COLO668 (cell line): ENCODE results near the gene ORC2.
"Not testable (repeated sequence)": the region's sequence is repeated elsewhere in the genome, so short reads cannot be mapped to it uniquely, and the experiment has no call there.

Source experiments
- DNase-seq: peaks from one replicate; lab custom pipeline; 2025; ENCODE audit not compliant: unreplicated experiment; lab: John Stamatoyannopoulos, UW

The ORC2 gene

DNA sequence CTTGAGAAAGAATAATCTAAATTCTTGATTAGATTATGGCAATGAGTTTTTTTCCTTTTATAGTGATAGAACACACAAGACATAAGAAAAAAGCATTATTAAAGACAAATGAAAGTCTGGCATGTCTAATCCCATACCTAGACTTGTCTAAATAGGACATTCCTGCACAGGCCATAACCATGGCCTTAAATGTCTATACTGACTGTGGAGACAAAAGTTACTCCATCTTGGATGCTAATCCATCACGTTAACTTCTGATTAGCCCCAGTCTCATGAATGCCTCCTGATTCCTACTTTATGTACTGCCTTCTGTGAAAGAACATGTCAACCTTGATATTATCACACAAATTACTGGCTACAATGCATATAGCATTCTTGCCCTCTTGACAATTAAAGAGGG is 23.6 kb downstream of the ORC2 start:
- DNase-seq = no peak

DNA sequence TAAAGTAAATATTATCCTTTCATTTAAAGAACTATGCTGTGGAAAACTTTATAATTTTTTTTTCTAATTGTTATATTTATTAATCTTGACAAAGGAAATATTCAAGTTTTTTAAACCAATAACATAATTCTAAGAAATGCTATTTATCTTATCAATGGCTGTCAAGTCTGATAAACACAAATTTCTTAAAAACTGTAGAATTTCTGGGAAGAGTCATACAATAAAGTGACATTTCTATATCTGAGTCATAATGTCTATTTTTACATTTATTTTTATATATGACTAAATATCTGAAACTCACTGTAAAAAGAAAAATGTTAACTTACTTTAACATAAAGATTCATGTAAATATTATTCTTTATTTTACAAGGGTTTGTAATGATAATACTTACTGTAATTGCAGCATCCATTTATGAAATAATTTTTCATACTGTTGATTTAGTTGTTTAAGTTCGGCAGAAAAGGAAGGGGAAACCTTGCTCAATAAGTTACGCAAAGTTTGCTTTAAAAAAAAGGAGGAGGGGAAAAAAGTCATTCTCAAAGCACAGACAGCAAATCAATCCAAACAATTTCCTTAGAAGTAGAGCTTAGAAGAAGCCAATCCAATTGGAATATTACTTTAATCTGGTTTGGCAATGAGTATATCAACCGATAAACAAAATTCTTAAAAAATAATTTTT is 32.4 kb downstream of the ORC2 start:
- DNase-seq = no peak

DNA sequence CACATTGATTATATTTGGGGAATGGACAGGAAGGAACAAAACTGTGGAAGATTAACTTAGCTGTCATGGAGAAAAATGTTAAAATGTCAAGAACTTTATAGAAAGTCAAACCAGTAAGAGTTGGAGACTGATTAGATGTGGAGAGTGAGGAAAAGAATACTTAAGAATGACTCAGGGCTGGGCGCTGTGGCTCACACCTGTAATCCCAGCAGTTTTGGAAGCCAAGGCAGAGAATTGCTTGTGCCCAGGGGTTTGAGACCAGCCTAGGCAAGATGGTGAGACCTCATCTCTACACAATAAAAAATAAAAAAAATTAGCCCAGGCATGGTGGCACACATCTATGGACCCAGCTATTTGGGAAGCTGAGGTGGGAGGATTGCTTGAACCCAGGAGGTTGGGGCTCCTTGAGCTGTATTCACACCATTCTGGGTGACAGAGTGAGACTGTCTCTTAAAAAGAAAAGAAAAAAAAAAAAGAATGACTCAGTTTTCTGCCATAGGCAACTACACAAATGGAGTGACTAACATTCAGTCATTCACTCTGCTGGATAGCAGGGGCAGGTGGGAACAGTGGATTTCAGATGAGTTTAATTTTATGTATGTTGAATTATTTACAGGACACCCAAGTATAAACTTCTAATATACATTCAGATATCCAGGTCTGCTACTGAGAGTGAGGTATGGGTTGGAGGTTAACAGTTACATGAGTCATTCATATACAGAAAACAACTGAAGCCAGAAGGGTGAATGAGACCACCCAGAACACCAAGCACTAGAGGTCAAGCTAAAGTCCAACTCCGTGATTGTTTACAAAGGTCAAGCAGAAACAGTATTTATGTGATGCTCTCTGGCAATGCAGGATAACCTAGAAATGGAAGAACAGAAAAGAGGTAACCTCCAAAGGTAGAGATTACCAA is 33.9 kb downstream of the ORC2 start:
- DNase-seq = no peak

DNA sequence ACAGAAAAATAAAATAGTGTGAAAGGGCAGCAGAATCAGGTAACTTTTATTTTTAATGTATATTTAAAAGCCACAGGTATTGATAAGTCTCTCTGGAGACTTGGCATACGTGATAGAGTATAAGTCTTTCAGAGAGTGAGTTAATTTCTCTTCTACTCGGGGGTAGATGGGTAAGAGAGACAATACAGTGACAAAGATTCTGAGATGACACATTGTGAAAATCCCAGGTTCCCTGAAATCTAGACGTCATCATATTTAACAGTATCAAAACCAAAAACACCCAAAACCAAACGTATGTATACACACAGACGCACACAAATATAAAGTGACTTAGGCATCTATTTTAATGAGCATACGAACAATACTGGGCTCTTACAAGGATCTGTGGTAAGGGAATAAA is 41.0 kb downstream of the ORC2 start:
- DNase-seq = no peak

DNA sequence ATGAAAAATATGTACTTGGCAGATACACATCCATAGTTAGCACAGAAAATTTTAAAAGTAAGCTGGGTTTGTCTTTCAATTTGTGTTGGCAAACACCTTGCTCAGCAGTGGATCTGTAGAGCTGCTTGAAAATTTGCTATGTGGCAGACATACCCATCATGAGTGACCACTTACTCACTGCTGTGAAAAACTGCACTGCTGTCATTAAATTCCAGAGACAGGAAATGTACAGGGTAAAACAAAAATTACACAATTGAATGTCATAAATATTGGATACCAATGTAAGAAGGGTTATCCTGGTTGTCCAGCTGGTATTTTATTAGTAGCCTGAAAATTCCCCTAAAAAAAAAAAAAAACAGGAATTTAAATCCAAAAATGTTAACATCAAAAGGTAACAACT is 49.8 kb downstream of the ORC2 start:
- no peak for DNase-seq

DNA sequence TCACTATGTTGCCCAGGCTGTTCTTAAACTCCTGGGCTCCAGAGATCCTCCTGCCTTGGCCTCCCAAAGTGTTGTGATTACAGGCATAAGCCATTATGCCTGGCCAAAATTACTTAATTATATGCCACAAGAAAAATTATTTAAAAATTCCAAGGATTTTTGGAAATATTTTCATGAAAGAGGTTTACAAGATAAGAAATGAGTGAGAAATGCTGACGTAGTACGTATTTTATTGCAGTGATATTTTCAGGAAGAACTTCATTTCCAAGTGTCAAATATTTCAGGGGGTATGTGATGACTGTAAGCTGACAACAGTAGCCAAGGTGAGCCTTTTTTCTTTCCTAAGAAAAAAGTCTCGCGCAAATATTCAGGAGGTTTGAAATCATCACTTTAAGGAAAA is 53.5 kb downstream of the ORC2 start:
- no peak for DNase-seq

DNA sequence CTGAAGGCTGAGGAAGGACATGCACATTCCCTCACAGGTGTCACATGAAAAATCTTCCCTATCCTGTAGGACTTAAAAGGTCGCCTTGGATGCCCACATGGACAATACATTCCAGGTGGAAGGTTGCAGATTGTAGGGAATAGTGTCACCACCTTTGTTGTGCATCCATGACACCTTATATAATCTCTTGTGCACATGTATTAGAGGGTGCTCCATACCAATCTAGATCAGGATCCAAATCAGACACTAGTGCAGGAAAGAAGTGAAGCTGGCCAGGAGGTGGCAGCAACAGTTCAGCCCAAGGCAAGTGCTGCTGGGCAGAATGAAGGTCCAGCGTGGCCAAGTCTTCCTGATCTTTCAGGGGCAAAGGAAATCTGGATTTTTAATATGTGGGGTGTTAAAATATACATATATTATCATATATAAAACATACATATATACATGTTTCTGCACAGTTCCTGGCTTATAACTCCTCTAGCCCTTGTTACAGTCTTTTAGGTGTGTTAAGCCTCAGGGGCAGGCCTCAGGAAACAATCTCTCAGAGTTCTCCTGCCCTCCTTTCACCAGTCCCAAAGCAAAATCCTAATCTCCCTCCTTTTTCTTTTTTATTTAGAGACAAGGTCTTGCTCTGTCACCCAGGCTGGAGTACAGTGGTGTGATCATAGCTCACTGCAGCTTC is 57.7 kb downstream of the ORC2 start:
- peak; percentile 51 for DNase-seq

DNA sequence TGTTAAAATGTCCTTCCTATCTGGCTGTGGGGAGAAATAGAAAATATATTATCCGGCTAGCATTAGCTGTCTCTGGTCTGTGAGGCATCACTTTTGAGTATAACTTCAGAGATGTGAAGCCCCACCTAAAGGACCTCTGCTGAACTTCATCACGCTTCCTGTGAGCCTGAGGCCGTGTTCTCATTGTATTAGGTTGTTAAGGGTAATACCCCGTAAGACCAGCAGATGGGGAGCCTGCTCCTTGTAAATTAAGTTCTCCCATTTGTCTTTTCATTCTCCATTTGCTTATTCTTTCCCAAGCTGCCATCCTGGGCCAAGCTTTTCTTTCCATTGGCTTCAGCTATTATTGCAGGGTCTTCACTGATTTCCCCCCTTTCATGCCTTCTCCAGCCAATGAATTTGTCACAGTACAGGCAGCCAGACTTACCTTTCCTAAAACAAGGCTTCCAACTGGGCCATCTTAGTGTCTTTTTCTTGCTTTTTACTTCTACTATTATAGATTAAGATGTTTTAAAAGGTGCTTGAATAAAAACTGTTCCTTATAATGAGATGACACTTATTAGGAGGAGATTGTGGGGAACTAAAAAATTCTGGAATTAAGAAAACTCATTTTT is 61.9 kb downstream of the ORC2 start:
- DNase-seq = peak; percentile 64

DNA sequence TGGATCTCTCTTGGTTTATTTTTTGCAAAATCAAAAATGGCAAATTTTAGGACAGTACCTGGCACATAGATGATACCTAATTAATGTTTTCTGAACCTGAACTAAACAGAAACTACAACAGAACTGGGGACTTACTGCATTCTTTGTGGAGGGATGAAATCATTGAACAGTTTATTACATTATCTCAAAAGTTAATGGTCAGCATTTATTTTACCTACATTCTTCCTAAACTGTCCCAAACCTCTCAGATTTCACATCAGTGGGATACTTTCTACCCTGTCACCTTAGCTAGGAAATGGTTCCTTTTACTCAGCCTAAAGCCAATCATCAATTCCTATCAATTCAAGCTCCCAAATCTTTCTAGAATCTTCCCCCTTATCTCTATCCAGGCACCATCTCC is 64.0 kb downstream of the ORC2 start:
- no peak for DNase-seq

DNA sequence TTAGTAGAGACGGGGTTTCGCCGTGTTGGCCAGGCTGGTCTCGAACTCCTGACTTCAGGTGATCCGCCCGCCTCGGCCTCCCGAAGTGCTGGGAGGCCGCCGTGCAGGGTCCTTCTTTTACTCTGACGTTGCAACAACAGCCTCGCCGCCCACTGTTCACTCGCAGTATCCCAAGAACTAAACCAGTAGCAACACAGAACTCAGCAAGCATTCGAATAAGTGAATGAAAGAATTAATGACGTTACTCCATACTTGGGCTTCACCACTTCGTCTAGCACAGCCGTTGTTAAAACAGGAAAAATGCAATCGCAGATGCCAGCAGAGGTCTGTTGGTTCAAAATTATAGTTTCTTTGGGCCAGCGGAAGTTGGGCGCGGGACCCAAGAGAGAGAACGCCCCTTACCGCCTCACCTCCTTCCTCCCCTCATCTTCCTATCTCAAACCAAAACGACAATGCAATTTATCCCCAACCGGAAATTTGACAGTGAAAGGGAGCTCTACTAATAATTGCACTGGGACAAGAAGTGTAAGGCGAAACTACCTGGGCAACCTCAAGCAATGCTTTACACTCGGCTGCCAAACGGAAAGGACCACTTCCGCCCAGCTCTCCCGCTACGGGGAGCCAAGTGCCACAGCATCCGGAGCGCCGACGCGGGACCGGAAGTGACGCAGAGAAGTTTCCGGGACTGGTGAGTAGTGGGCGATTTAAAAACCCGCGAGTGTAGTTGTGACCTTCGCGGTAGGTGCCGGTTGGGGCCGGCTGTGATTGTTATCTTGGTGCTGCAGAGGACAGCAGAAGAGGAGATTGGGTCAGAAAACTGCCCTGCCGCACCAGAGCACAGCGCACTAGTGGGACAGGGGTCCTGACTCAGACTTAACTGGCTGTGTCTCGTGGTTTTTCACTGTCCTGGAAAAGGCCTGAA is 74.5 kb downstream of the ORC2 start, which contains the start of the genes NIF3L1 and PPIL3:
TSS of gene NIF3L1 (plus strand) at position 668 of the 922 bp plus-strand sequence. CDS start 2,573 bp downstream, outside the sequence.
TSS of gene PPIL3 (minus strand) at position 374 of the 922 bp plus-strand sequence. CDS start 1,462 bp downstream, outside the sequence.
- DNase-seq = peak; percentile 97

DNA sequence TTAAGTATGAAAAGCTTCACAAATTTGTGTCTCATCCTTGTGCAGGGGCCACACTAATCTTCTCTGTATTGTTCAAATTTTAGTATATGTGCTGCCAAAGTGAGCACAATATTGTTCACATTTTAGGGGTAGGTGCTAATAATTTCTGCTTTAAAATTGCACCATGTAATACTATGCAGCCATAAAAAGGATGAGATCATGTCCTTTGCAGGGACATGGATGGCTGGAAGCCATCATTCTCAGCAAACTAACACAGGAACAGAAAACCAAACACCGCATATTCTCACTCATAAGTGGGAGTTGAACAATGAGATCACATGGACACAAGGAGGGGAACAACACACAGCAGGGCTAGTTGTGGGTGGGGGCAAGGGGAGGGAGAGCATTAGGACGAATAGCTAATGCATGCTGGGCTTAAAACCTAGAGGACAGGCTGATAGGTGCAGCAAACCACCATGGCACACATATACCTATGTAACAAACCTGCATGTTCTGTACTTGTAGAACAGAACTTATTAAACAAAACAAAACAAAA is 81.7 kb downstream of the ORC2 start:
- DNase-seq = not testable (repeated sequence)

DNA sequence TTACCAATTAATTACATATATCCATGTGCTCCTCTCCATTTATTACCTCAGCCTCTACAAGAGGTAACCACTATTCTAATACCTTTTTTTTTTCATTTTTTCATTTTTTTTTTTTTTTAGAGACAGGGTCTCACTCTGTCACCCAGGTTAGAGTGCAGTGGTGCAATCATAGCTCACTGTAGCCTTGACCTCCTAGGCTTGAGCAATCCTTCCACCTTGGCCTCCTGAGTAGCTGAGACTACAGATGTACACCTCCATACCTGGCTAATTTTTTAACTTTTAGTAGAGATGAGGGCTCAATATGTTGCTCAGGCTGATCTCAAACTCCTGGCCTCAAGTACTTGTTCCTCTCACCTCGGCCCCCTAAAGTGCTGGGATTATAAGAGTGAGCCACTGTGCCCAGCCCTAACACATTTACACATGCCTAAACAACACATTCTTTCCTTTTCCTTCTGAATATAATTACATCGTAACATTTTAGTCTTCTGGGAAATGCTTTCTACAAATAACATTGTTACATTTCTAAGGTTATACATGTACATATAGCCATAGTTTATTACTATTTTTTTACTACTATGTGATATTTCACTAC is 85.1 kb downstream of the ORC2 start:
- DNase-seq = no peak

DNA sequence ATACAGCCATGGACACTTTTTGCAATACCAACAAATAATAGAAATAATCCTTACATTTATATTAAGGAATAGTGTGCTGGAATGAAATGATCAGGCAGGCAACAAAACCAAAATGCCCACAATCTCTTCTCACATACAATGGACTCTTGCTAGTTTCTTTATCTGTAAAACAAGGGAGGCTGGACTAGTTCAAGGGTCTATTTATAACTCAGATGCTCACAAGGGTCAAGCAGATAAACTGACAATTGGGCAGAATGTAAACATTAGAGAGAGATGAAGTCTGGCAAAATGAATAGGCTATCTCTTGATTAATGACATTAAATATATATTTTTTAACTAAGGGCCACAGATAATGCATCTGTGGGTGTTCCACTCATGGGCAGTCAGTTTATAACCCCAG is 86.0 kb downstream of the ORC2 start:
- DNase-seq = no peak

DNA sequence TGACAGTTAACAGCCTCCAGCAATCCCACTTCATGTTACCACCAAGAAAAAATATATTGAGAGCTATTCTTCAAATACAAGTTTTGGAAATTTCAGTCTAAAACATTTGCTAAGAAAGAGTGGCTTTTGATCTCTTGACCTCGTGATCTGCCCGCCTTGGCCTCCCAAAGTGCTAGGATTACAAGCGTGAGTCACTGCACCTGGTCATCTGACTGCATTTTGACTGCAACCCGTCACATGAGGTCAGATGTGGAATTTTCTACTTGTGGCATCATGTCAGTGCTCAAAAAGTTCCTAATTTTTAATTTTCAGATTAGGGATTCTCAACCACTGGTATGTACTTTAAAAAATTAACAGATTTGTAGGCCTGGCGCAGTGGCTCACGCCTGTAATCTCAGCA is 89.9 kb downstream of the ORC2 start:
- DNase-seq = no peak

DNA sequence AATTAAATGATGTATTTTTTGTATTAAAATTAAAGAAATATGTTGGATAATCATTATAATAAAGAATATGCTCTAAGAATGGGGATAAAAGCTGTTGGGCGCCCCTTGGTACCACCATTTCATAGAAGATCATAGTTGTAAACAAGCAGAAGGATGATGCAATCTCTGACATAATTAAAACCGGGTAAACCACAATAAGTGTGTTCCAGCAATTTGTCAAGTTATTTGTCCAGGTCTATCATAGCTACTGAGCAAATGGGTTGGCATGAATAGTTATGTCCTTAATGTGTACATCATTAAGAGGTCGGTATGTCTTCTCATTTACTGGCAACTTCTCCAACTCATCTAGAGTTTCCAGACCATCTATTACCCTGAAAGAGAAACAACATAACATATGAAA is 92.3 kb downstream of the ORC2 start:
- DNase-seq = no peak

DNA sequence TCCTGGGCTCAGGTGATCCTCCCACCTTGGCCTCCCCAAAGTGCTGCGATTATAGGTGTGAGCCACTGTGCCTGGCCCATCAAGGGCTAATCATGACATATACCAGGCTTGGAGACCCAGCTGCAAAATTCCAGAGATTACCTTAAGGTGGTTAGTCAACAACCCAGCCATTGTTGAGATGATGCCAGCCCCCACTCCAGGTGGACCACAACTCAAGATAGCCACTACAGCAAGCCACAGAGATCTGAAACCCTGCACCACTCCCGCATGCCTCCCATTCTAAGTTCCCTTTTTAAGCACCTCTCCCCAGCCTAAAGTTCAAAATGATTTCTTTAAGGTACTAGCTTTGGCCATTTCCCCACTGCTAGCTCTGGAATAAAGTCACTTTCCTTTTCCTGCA is 94.4 kb downstream of the ORC2 start:
- DNase-seq = no peak

DNA sequence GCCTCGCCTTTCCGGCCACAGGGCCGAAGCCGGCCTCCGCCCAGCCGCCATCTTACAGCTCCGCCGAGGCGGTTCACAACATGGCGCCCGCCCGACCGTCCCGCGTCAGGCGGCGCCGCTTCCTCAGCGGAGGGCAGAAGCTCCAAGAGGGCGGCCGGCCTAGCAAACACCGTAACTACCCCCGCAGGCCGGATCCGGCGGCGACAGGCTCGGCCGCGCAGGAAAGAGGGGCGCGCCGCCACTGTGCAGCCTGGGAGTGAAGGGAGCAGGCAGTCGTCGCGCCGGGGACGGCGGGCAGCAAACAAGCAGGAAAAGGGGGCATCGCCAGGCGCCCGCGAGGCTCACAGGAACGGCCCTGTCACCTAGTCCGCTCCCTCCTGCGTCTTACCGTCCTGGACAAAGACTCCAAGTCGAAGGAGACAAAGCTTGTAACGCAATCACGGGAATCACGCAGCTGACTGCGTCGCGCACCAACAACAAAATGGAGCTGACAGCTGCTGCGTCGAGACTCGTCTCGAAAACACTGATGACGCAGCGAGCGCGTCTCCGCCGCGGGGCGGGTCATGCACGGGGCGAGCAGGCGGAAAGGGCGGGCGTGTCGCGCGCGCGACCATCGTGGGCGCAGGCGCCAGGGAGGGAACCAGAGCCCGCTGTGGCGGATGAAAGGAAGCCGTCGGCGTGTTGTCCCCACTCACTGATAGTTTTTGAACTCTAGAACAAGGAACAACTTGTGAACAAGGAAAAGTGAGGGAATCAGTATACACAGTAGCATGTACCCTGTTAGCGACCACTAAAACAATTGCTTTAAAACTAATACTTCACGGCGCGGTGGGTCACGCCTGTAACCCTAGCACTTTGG is 99.1 kb downstream of the ORC2 start, which contains the start of gene CLK1:
TSS of gene CLK1 (minus strand) at position 483 of the 859 bp plus-strand sequence. CDS start 2,796 bp downstream, outside the sequence.
- DNase-seq = peak; percentile 97

DNA sequence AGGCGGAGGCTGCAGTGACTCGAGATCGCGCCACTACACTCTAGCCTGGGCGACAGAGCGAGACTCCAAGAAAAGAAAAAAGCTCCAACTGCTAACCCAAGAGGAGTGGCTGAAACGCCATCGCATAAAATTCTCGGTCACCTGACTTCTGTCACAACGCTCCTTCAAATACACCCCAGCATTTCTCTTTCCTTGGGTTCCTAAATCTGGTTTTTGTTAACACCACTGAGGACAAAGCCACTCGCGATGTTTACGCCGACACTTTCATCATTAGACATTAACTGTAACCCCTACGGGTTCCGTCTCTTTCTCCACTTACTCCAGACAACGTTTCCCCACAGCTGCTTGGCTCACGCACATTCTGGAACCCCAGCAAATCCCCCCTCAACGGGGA is 99.7 kb downstream of the ORC2 start:
- DNase-seq = peak; percentile 30
